ENCODE measurements around the gene FAM167B. TPM values are rescaled to one million over a fixed set of nuclear protein-coding genes. Genes with fewer than 3 reads are reported as not detected.
"Not testable (repeated sequence)": the region's sequence is repeated elsewhere in the genome, so short reads cannot be mapped to it uniquely, and the experiment has no call there.

Gene FAM167B
- total and polyA plus RNA-seq, 2 donors (not counting 1 experiment from before 2014, with no cell fraction given): 1.1 to 5.4 TPM

DNA sequence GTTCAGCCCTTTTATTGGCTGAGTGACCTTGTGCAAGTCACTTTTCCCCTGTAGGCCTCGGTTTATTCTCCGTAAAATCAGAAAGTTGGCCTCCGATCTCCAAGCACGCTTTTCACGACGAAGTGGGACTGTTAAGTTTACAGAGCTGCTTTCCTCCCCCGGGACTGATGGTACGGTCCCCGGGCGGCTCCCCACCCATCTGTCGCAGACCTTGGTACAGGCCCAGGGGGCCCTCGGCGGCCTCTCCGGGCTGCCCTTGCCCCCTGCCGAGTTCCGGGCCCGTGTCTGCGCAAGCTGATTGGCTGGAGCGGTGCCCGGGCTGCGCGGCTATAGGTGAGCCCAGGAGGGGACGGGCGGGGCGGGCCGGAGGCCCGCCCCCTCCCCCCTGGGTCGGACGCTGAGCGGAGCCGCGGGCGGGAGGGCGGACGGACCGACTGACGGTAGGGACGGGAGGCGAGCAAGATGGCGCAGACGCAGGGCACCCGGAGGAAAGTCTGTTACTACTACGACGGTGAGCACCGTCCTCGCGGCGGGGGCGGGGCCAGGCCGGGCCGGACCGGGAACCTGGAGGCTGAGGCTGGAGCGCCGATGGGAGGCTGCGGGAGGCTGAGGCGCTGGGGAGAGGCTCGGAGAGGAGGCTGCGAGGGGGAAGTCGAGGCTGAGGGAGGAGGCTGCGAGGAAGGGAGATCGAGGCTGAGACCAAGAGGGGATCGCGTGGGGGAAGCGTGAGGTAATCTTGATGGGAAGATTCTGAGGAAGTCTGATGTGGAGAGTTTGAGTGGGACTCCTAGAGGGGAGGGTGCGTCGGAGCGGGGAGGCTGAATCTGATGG, 44.9 kb downstream of the FAM167B start, which contains the start of gene HDAC1:
HDAC1 (plus strand) TSS at position 376 of the 831 bp plus-strand sequence; CDS start at position 463, 87 bp downstream.
- DNase-seq: peak; percentile 96
- POLR2A ChIA-PET: interaction anchor here (0.5 to 5.1 kb wide), 21 partner anchors 17 to 525 kb away, joined by 3 to 46 read pairs (median 4); partner anchors contain the start of genes CCDC28B, LCK, MARCKSL1 and TMEM39B
- peaks cover 41 to 42% of the 10 kb centered on the region in 2 donors for H3K4me1 ChIP-seq (ENCODE audit: control insufficient read depth in 2 of 2, insufficient read depth in 2 of 2, low read length in 2 of 2)
- peaks cover 72% of the 10 kb centered on the region for H3K79me2 ChIP-seq (ENCODE audit: control insufficient read depth, insufficient read depth, low read length)
- H3K9me3 ChIP-seq (ENCODE audit: control extremely low read depth in 1 of 3, control insufficient read depth in 2 of 3, insufficient read depth in 1 of 3, low read length in 2 of 3): no peaks in the 10 kb centered on the region
- H2AFZ ChIP-seq (ENCODE audit: insufficient read depth, low read depth, low read length, poor library complexity, severe bottlenecking): peak within 1 kb of the TSS; percentile 100
- H3K27ac ChIP-seq (ENCODE audit: low read length in 2 of 2): peak within 1 kb of the TSS; percentile 81 to 87
- H3K27me3 Mint-ChIP-seq: no peaks in the 10 kb centered on the region
- H3K9ac ChIP-seq (ENCODE audit: low read length): peak within 1 kb of the TSS; percentile 97
- H3K4me3 Mint-ChIP-seq: peak within 1 kb of the TSS; percentile 100
- peaks cover 0 to 5% of the 10 kb centered on the region in 2 experiments for H3K36me3 ChIP-seq (replicated peaks in 1 of 2; ENCODE audit: control extremely low read depth in 1 of 2, control insufficient read depth in 1 of 2, extremely low read depth in 1 of 2, insufficient read depth in 2 of 2, low read length in 1 of 2)
- no peaks in the 10 kb centered on the region for H3K27me3 ChIP-seq (replicated peaks in 1 of 4; ENCODE audit: control extremely low read depth in 1 of 4, control insufficient read depth in 3 of 4, insufficient read depth in 4 of 4, low read length in 3 of 4)
- H4K20me1 ChIP-seq (ENCODE audit: control insufficient read depth, insufficient read depth, low read length, poor library complexity, severe bottlenecking): peaks cover 20% of the 10 kb centered on the region
- peak within 1 kb of the TSS; percentile 99 for H3K27ac Mint-ChIP-seq
- peak within 1 kb of the TSS; percentile 98 for H3K4me2 ChIP-seq (replicated peaks; ENCODE audit: low read depth, low read length, poor library complexity, severe bottlenecking)
- intact Hi-C loops (cut with micrococcal nuclease): loop anchor here (1.0 to 5.0 kb wide), 8 partner anchors 25 to 219 kb away; partner anchors contain the start of genes DCDC2B, EIF3I, IQCC and KPNA6
- ATAC-seq (ENCODE audit: low read depth): peak; percentile 98
- H3K4me3 ChIP-seq (ENCODE audit: control extremely low read depth in 1 of 5, extremely low read depth in 1 of 5, insufficient read depth in 1 of 5, low read depth in 2 of 5, low read length in 4 of 5): peak within 1 kb of the TSS; percentile 77 to 98 (median 88)
- no peaks in the 10 kb centered on the region for H3K9me3 Mint-ChIP-seq (ENCODE audit: insufficient read depth)
- H3K4me1 Mint-ChIP-seq: peaks cover 39% of the 10 kb centered on the region
- no peak for TF ChIP-seq EZH2 (IDR thresholded peaks at IDR 0.05; ENCODE audit: borderline replicate concordance, insufficient read depth, low read depth, low read length, poor library complexity, severe bottlenecking)
- TF ChIP-seq, protein P1, sequence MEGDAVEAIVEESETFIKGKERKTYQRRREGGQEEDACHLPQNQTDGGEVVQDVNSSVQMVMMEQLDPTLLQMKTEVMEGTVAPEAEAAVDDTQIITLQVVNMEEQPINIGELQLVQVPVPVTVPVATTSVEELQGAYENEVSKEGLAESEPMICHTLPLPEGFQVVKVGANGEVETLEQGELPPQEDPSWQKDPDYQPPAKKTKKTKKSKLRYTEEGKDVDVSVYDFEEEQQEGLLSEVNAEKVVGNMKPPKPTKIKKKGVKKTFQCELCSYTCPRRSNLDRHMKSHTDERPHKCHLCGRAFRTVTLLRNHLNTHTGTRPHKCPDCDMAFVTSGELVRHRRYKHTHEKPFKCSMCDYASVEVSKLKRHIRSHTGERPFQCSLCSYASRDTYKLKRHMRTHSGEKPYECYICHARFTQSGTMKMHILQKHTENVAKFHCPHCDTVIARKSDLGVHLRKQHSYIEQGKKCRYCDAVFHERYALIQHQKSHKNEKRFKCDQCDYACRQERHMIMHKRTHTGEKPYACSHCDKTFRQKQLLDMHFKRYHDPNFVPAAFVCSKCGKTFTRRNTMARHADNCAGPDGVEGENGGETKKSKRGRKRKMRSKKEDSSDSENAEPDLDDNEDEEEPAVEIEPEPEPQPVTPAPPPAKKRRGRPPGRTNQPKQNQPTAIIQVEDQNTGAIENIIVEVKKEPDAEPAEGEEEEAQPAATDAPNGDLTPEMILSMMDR (IDR thresholded peaks at IDR 0.05): peak; percentile 1
- CTCF ChIA-PET: interaction anchor here (0.6 to 5.8 kb wide), 18 partner anchors 11 to 185 kb away, joined by 3 to 55 read pairs (median 4); partner anchors contain the start of genes FAM167B, LCK and MARCKSL1
- under 1% methylated on average over 64 of the region's 67 CpGs for WGBS (ENCODE audit: insufficient coverage)

DNA sequence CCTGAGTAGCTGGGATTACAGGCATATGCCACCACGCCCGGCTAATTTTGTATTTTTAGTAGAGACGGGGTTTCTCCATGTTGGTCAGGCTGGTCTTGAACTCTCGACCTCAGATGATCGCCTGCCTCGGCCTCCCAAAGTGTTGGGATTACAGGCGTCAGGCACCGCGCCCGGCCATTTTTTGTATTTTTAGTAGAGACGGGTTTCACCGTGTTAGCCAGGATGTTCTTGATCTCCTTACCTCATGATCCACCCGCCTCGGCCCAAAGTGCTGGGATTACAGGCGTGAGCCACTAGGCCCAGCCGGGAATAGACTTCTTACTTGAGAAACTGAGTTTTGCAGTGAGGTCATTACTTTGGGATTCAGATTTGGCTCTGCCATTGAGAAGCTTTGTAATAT, 51.2 kb downstream of the FAM167B start:
- H3K27me3 ChIP-seq (replicated peaks in 1 of 4; ENCODE audit: control extremely low read depth in 1 of 4, control insufficient read depth in 3 of 4, insufficient read depth in 4 of 4, low read length in 3 of 4); DNase-seq; H3K27ac ChIP-seq (ENCODE audit: low read length in 2 of 2); H3K27me3 Mint-ChIP-seq; H3K4me3 Mint-ChIP-seq; H3K4me3 ChIP-seq (ENCODE audit: control extremely low read depth in 1 of 5, extremely low read depth in 1 of 5, insufficient read depth in 1 of 5, low read depth in 2 of 5, low read length in 4 of 5); intact Hi-C loops (cut with micrococcal nuclease); POLR2A ChIA-PET; H2AFZ ChIP-seq (ENCODE audit: insufficient read depth, low read depth, low read length, poor library complexity, severe bottlenecking); H3K9ac ChIP-seq (ENCODE audit: low read length); H3K9me3 Mint-ChIP-seq (ENCODE audit: insufficient read depth); H3K4me2 ChIP-seq (replicated peaks; ENCODE audit: low read depth, low read length, poor library complexity, severe bottlenecking); ATAC-seq (ENCODE audit: low read depth); H3K9me3 ChIP-seq (ENCODE audit: control extremely low read depth in 1 of 3, control insufficient read depth in 2 of 3, insufficient read depth in 1 of 3, low read length in 2 of 3); H3K27ac Mint-ChIP-seq: not testable (repeated sequence)
- Histone ChIP-seq H4K20me1 (ENCODE audit: control insufficient read depth, insufficient read depth, low read length, poor library complexity, severe bottlenecking) (peaks cover 64% of the 10 kb centered on the region), H3K36me3 (replicated peaks in 1 of 2; ENCODE audit: control extremely low read depth in 1 of 2, control insufficient read depth in 1 of 2, extremely low read depth in 1 of 2, insufficient read depth in 2 of 2, low read length in 1 of 2) (peaks cover 2 to 32% of the 10 kb centered on the region in 2 experiments), H3K4me1 (ENCODE audit: control insufficient read depth in 2 of 2, insufficient read depth in 2 of 2, low read length in 2 of 2) (peaks cover 29 to 35% of the 10 kb centered on the region in 2 donors), H3K79me2 (ENCODE audit: control insufficient read depth, insufficient read depth, low read length) (peaks cover 96% of the 10 kb centered on the region)
- H3K4me1 Mint-ChIP-seq: peaks cover 44% of the 10 kb centered on the region
- 94% methylated on average over 6 of the region's 16 CpGs for WGBS (ENCODE audit: insufficient coverage)
- CTCF ChIA-PET: interaction anchor here (0.6 kb wide), 1 partner anchor 37 kb away, joined by 4 read pairs; no protein-coding TSS in a partner anchor

Small RNAs within 50 kb of the gene (small RNA-seq; reads per million reads assigned to genes)
- gene RF00017 (ENCODE audit: insufficient read length, low read depth, low replicate concordance): not detected
- not detected for gene RF00019 (ENCODE audit: insufficient read length, low read depth, low replicate concordance)

Other genes with a start within 250 kb of the FAM167B start
- gene KHDRBS1, start 233.4 kb upstream of the FAM167B start, total RNA-seq: 99.0 and 101 TPM in 2 replicates
- gene KHDRBS1, start 233.4 kb upstream of the FAM167B start, polyA plus RNA-seq: 35.7 and 50.3 TPM in 2 replicates
- gene TMEM39B, start 174.3 kb upstream of the FAM167B start, total RNA-seq: 28.8 and 30.9 TPM in 2 replicates
- 31.0 and 32.3 TPM in 2 replicates for gene TMEM39B, start 174.3 kb upstream of the FAM167B start, polyA plus RNA-seq
- gene KPNA6, start 139.2 kb upstream of the FAM167B start, total RNA-seq: 49.9 and 54.8 TPM in 2 replicates
- gene KPNA6, start 139.2 kb upstream of the FAM167B start, polyA plus RNA-seq: 14.0 and 14.6 TPM in 2 replicates
- gene TXLNA, start 67.5 kb upstream of the FAM167B start, total RNA-seq: 38.3 and 38.4 TPM in 2 replicates
- gene TXLNA, start 67.5 kb upstream of the FAM167B start, polyA plus RNA-seq: 16.9 and 23.0 TPM in 2 replicates
- gene CCDC28B, start 46.6 kb upstream of the FAM167B start, total RNA-seq: 7.8 and 10.2 TPM in 2 replicates
- 7.1 and 8.0 TPM in 2 replicates for gene CCDC28B, start 46.6 kb upstream of the FAM167B start, polyA plus RNA-seq
- gene IQCC, start 41.6 kb upstream of the FAM167B start, total RNA-seq: 2.0 and 2.1 TPM in 2 replicates
- 1.6 and 2.0 TPM in 2 replicates for gene IQCC, start 41.6 kb upstream of the FAM167B start, polyA plus RNA-seq
- not detected in 2 replicates for gene DCDC2B, start 38.1 kb upstream of the FAM167B start, total RNA-seq
- not detected in 2 replicates for gene DCDC2B, start 38.1 kb upstream of the FAM167B start, polyA plus RNA-seq
- gene TMEM234, start 24.9 kb upstream of the FAM167B start, total RNA-seq: 50.4 and 60.8 TPM in 2 replicates
- gene TMEM234, start 24.9 kb upstream of the FAM167B start, polyA plus RNA-seq: 22.0 and 22.3 TPM in 2 replicates
- 87.0 and 91.0 TPM in 2 replicates for gene EIF3I, start 24.8 kb upstream of the FAM167B start, total RNA-seq
- 130 and 153 TPM in 2 replicates for gene EIF3I, start 24.8 kb upstream of the FAM167B start, polyA plus RNA-seq
- 20.1 and 22.3 TPM in 2 replicates for gene LCK, start 4.0 kb downstream of the FAM167B start, total RNA-seq
- 23.8 and 35.2 TPM in 2 replicates for gene LCK, start 4.0 kb downstream of the FAM167B start, polyA plus RNA-seq
- gene HDAC1, start 44.9 kb downstream of the FAM167B start, total RNA-seq: 200 and 205 TPM in 2 replicates
- 170 and 184 TPM in 2 replicates for gene HDAC1, start 44.9 kb downstream of the FAM167B start, polyA plus RNA-seq
- 73.2 and 77.6 TPM in 2 replicates for gene MARCKSL1, start 89.0 kb downstream of the FAM167B start, total RNA-seq
- gene MARCKSL1, start 89.0 kb downstream of the FAM167B start, polyA plus RNA-seq: 106 and 109 TPM in 2 replicates
- gene FAM229A, start 115.3 kb downstream of the FAM167B start, total RNA-seq: 33.7 and 33.8 TPM in 2 replicates
- gene FAM229A, start 115.3 kb downstream of the FAM167B start, polyA plus RNA-seq: 33.3 and 40.9 TPM in 2 replicates
- 10.4 and 11.6 TPM in 2 replicates for gene TSSK3, start 115.3 kb downstream of the FAM167B start, total RNA-seq
- 1.5 and 1.8 TPM in 2 replicates for gene TSSK3, start 115.3 kb downstream of the FAM167B start, polyA plus RNA-seq
- gene BSDC1, start 147.2 kb downstream of the FAM167B start, total RNA-seq: 117 and 124 TPM in 2 replicates
- 54.5 and 69.0 TPM in 2 replicates for gene BSDC1, start 147.2 kb downstream of the FAM167B start, polyA plus RNA-seq
- 0.02 and 0.05 TPM in 2 replicates for gene ZBTB8B, start 217.8 kb downstream of the FAM167B start, total RNA-seq
- not detected in 2 replicates for gene ZBTB8B, start 217.8 kb downstream of the FAM167B start, polyA plus RNA-seq

All from B cell (primary cell).